ENCODE measurements around the gene ZNG1C. TPM values are rescaled to one million over a fixed set of nuclear protein-coding genes. Genes with fewer than 3 reads are reported as not detected.
"Not testable (repeated sequence)": the region's sequence is repeated elsewhere in the genome, so short reads cannot be mapped to it uniquely, and the experiment has no call there.

Gene ZNG1C
- total RNA-seq, 1 experiment from 2014 or later = 22.4 TPM

DNA sequence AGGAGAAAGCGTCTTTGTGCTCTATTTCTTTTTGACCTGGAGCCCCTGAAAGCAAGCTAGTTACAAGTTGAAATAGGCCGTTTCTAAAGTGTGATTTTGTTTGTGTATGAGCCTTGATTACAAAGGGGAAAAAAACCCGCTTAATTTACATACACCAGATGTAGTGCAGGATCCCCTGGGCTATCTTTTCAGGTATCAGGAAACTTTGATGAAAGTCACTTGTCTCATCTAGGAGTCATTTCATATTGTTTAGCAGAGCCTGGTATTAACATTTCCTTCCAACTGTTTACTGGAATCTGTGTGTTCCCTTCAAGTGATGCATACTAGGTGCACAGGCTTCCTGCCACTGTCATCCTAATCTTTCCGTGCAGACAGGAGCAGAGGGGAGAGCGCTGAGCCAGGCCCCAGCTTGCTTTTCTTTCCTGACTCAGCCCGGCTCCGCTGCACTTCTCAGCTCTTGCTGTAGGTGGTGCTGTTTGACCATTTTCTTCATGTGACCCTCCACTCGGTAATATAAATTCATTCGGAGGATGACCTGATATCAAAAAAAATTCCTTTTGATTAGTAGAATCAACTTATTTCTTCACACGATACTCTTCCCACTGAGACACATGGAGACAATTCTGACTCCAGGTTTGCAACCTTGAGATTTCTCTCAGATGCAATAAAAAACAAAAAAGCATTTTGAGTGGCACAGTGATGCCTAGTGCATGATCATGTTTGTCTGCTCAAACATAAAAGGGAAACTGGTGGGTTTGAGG lies 100.7 kb downstream of the ZNG1C start:
- TF ChIP-seq CTCF (IDR thresholded peaks at IDR 0.05) = peak; percentile 38; the same call in 1 of the 2 replicates
- DNase-seq (ENCODE audit: low read depth, low spot score); H3K36me3 ChIP-seq (ENCODE audit: control insufficient read depth, insufficient read depth, low read length); BruUV-seq (replicated peaks); intact Hi-C loops (cut with micrococcal nuclease; ENCODE audit: unreplicated experiment); in situ Hi-C loops (cut with HindIII; ENCODE audit: low pct_unique_long_range_greater_than_20kb, low sequenced_read_pairs); H3K9me3 ChIP-seq (ENCODE audit: control insufficient read depth, insufficient read depth, low read depth, low read length); H3K4me1 ChIP-seq (ENCODE audit: control insufficient read depth, insufficient read depth, low read length); H3K27me3 ChIP-seq (ENCODE audit: control insufficient read depth, insufficient read depth, low read length); H3K4me3 ChIP-seq (ENCODE audit: low read depth in 2 of 2, low read length in 2 of 2); H3K27ac ChIP-seq (ENCODE audit: low read length): not testable (repeated sequence)
- ChIA-PET POLR2A (interaction anchor here (0.7 kb wide), 1 partner anchor 694 kb away, joined by 3 read pairs; no protein-coding TSS in a partner anchor), CTCF (interaction anchor here (0.6 kb wide), 2 partner anchors 167 to 217 kb away, joined by 3 to 8 read pairs; no protein-coding TSS in a partner anchor)
- ATAC-seq = peak; percentile 87

DNA sequence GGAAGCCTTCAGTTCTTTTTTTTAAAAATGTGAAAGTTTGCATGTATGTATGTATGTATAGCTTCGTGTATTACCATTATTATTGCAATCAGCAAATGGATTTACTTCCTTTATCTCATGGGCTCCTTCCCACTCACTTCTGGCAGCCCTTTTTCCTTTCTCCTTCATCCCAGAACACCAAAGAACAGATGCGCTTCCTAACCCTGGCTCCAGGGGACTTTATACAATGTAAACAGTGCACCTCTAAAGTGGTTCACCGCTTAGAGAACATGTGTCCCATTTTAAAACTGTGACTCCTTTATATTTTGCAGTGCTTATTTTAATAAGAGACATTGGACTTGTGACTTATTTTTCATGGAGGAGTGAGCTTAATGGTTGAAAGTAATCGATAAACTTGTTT lies 101.5 kb downstream of the ZNG1C start:
- BruUV-seq (replicated peaks); intact Hi-C loops (cut with micrococcal nuclease; ENCODE audit: unreplicated experiment); H3K4me3 ChIP-seq (ENCODE audit: low read depth in 2 of 2, low read length in 2 of 2): not testable (repeated sequence)

DNA sequence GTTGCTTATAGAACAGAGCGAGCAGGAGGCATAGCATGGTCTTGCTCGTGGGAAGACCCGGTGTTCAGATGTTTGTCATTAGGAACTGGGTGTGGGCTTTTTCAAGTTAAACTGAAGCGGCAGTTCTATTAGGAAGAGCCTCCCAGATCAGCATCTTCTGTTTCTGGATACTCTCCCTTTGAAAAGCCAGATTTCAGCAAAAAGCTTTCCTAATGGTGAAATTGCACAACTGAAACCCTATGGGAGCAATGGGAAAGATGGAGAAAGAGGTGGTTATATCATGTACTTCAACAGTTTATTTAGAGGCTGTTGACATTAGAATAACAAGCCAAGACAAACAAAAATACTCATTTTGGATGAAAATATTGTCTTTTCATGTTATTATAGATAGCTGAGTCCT lies 102.2 kb downstream of the ZNG1C start:
- POLR2A ChIA-PET; BruUV-seq (replicated peaks); H3K4me1 ChIP-seq (ENCODE audit: control insufficient read depth, insufficient read depth, low read length); H3K27ac ChIP-seq (ENCODE audit: low read length); H3K36me3 ChIP-seq (ENCODE audit: control insufficient read depth, insufficient read depth, low read length); H3K9me3 ChIP-seq (ENCODE audit: control insufficient read depth, insufficient read depth, low read depth, low read length); H3K4me3 ChIP-seq (ENCODE audit: low read depth in 2 of 2, low read length in 2 of 2); H3K27me3 ChIP-seq (ENCODE audit: control insufficient read depth, insufficient read depth, low read length); CTCF ChIA-PET; in situ Hi-C loops (cut with HindIII; ENCODE audit: low pct_unique_long_range_greater_than_20kb, low sequenced_read_pairs); DNase-seq (ENCODE audit: low read depth, low spot score); ATAC-seq; intact Hi-C loops (cut with micrococcal nuclease; ENCODE audit: unreplicated experiment): not testable (repeated sequence)

More for the DNA sequence above, 101.5 kb downstream of the ZNG1C start:
- H3K27ac ChIP-seq (ENCODE audit: low read length); H3K36me3 ChIP-seq (ENCODE audit: control insufficient read depth, insufficient read depth, low read length); DNase-seq (ENCODE audit: low read depth, low spot score); ATAC-seq; H3K4me1 ChIP-seq (ENCODE audit: control insufficient read depth, insufficient read depth, low read length); in situ Hi-C loops (cut with HindIII; ENCODE audit: low pct_unique_long_range_greater_than_20kb, low sequenced_read_pairs); H3K27me3 ChIP-seq (ENCODE audit: control insufficient read depth, insufficient read depth, low read length); H3K9me3 ChIP-seq (ENCODE audit: control insufficient read depth, insufficient read depth, low read depth, low read length); POLR2A ChIA-PET: not testable (repeated sequence)
- CTCF ChIA-PET = interaction anchor here (0.6 kb wide), 2 partner anchors 167 to 216 kb away, joined by 3 to 8 read pairs; no protein-coding TSS in a partner anchor

Other genes starting within 250 kb of the ZNG1C start
- not detected for gene FOXD4L3, start 60.9 kb downstream of the ZNG1C start, total RNA-seq (2021; ENCODE audit: unreplicated experiment)
- 0.21 TPM for gene PGM5, start 114.6 kb downstream of the ZNG1C start, total RNA-seq (2021; ENCODE audit: unreplicated experiment)

Measured in Panc1 (cell line).